ENCODE measurements around the gene DLL1.

Gene DLL1

GRCh38 chr6:170261643-170262488, 29.0 kb downstream of the DLL1 start:
- H3K27ac ChIP-seq (ENCODE audit: low read length), result no peak overlapping the region
- H3K27me3 ChIP-seq (ENCODE audit: insufficient read depth, low read length), result no peaks in the 10 kb centered on the region
- H3K9ac ChIP-seq (ENCODE audit: low read depth, low read length), result no peak overlapping the region
- no peak overlapping the region for H3K4me3 ChIP-seq (ENCODE audit: low read length)
- no peaks in the 10 kb centered on the region; the same call in 1 of the 2 replicates for H3K4me1 ChIP-seq (ENCODE audit: insufficient read depth, low read length)
- H3K9me3 ChIP-seq (ENCODE audit: insufficient read depth, low read depth, low read length), result no peaks in the 10 kb centered on the region
- no peaks in the 10 kb centered on the region for H3K36me3 ChIP-seq (ENCODE audit: insufficient read depth, low read depth, low read length)

GRCh38 chr6:170260686-170261085, 30.2 kb downstream of the DLL1 start:
- H3K9ac ChIP-seq (ENCODE audit: low read depth, low read length), result no peak overlapping the region
- H3K27ac ChIP-seq (ENCODE audit: low read length), result no peak overlapping the region
- H3K9me3 ChIP-seq (ENCODE audit: insufficient read depth, low read depth, low read length), result no peaks in the 10 kb centered on the region
- no peaks in the 10 kb centered on the region for H3K4me1 ChIP-seq (ENCODE audit: insufficient read depth, low read length)
- no peaks in the 10 kb centered on the region for H3K36me3 ChIP-seq (ENCODE audit: insufficient read depth, low read depth, low read length)
- no peaks in the 10 kb centered on the region for H3K27me3 ChIP-seq (ENCODE audit: insufficient read depth, low read length)
- no peak overlapping the region for H3K4me3 ChIP-seq (ENCODE audit: low read length)

- no peaks in the 10 kb centered on the region for H3K36me3 ChIP-seq (ENCODE audit: insufficient read depth, low read depth, low read length)
- no peaks in the 10 kb centered on the region for H3K27me3 ChIP-seq (ENCODE audit: insufficient read depth, low read length)
- no peaks in the 10 kb centered on the region for H3K4me1 ChIP-seq (ENCODE audit: insufficient read depth, low read length)
- no peak overlapping the region for H3K27ac ChIP-seq (ENCODE audit: low read length)
- H3K4me3 ChIP-seq (ENCODE audit: low read length), result no peak overlapping the region
- H3K9ac ChIP-seq (ENCODE audit: low read depth, low read length), result no peak overlapping the region
- H3K9me3 ChIP-seq (ENCODE audit: insufficient read depth, low read depth, low read length), result no peaks in the 10 kb centered on the region
Measured at GRCh38 chr6:170259278-170259677, 31.6 kb downstream of the DLL1 start.

GRCh38 chr6:170258407-170258806, 32.5 kb downstream of the DLL1 start:
- H3K9ac ChIP-seq (ENCODE audit: low read depth, low read length), result no peak overlapping the region
- H3K36me3 ChIP-seq (ENCODE audit: insufficient read depth, low read depth, low read length), result no peaks in the 10 kb centered on the region
- no peak overlapping the region for H3K4me3 ChIP-seq (ENCODE audit: low read length)
- H3K27ac ChIP-seq (ENCODE audit: low read length), result no peak overlapping the region
- H3K27me3 ChIP-seq (ENCODE audit: insufficient read depth, low read length), result no peaks in the 10 kb centered on the region
- no peaks in the 10 kb centered on the region for H3K9me3 ChIP-seq (ENCODE audit: insufficient read depth, low read depth, low read length)
- no peaks in the 10 kb centered on the region for H3K4me1 ChIP-seq (ENCODE audit: insufficient read depth, low read length)

- no peak overlapping the region for H3K27ac ChIP-seq (ENCODE audit: low read length)
- no peaks in the 10 kb centered on the region for H3K4me1 ChIP-seq (ENCODE audit: insufficient read depth, low read length)
Measured at GRCh38 chr6:170257376-170257775, 33.5 kb downstream of the DLL1 start.

GRCh38 chr6:170256641-170257040, 34.2 kb downstream of the DLL1 start:
- H3K27ac ChIP-seq (ENCODE audit: low read length), result no peak overlapping the region
- no peaks in the 10 kb centered on the region for H3K9me3 ChIP-seq (ENCODE audit: insufficient read depth, low read depth, low read length)

More at GRCh38 chr6:170257376-170257775, 33.5 kb downstream of the DLL1 start:
- Histone ChIP-seq H3K36me3 (ENCODE audit: insufficient read depth, low read depth, low read length) (no peaks in the 10 kb centered on the region), H3K4me3 (ENCODE audit: low read length) (no peak overlapping the region), H3K27me3 (ENCODE audit: insufficient read depth, low read length) (no peaks in the 10 kb centered on the region), H3K9ac (ENCODE audit: low read depth, low read length) (no peak overlapping the region), H3K9me3 (ENCODE audit: insufficient read depth, low read depth, low read length) (no peaks in the 10 kb centered on the region)

GRCh38 chr6:170255426-170256125, 35.3 kb downstream of the DLL1 start:
- Histone ChIP-seq H3K4me3 (ENCODE audit: low read length) (no peak overlapping the region), H3K36me3 (ENCODE audit: insufficient read depth, low read depth, low read length) (no peaks in the 10 kb centered on the region), H3K9me3 (ENCODE audit: insufficient read depth, low read depth, low read length) (no peaks in the 10 kb centered on the region), H3K4me1 (ENCODE audit: insufficient read depth, low read length) (no peaks in the 10 kb centered on the region), H3K9ac (ENCODE audit: low read depth, low read length) (no peak overlapping the region), H3K27ac (ENCODE audit: low read length) (no peak overlapping the region), H3K27me3 (ENCODE audit: insufficient read depth, low read length) (no peaks in the 10 kb centered on the region)

More at GRCh38 chr6:170256641-170257040, 34.2 kb downstream of the DLL1 start:
- H3K4me3 ChIP-seq (ENCODE audit: low read length), result no peak overlapping the region
- no peak overlapping the region for H3K9ac ChIP-seq (ENCODE audit: low read depth, low read length)
- no peaks in the 10 kb centered on the region for H3K4me1 ChIP-seq (ENCODE audit: insufficient read depth, low read length)
- H3K36me3 ChIP-seq (ENCODE audit: insufficient read depth, low read depth, low read length), result no peaks in the 10 kb centered on the region
- H3K27me3 ChIP-seq (ENCODE audit: insufficient read depth, low read length), result no peaks in the 10 kb centered on the region

- H3K4me3 ChIP-seq (ENCODE audit: low read length), result no peak overlapping the region
- H3K27me3 ChIP-seq (ENCODE audit: insufficient read depth, low read length), result no peaks in the 10 kb centered on the region
- no peak overlapping the region for H3K27ac ChIP-seq (ENCODE audit: low read length)
- no peaks in the 10 kb centered on the region for H3K36me3 ChIP-seq (ENCODE audit: insufficient read depth, low read depth, low read length)
- no peaks in the 10 kb centered on the region for H3K9me3 ChIP-seq (ENCODE audit: insufficient read depth, low read depth, low read length)
- no peak overlapping the region for H3K9ac ChIP-seq (ENCODE audit: low read depth, low read length)
- H3K4me1 ChIP-seq (ENCODE audit: insufficient read depth, low read length), result no peaks in the 10 kb centered on the region
Measured at GRCh38 chr6:170254315-170255213, 36.3 kb downstream of the DLL1 start.

GRCh38 chr6:170253910-170254269, 37.0 kb downstream of the DLL1 start:
- Histone ChIP-seq H3K27me3 (ENCODE audit: insufficient read depth, low read length) (no peaks in the 10 kb centered on the region), H3K27ac (ENCODE audit: low read length) (no peak overlapping the region), H3K9me3 (ENCODE audit: insufficient read depth, low read depth, low read length) (no peaks in the 10 kb centered on the region)

GRCh38 chr6:170253226-170253909, 37.5 kb downstream of the DLL1 start:
- no peak overlapping the region for H3K9ac ChIP-seq (ENCODE audit: low read depth, low read length)

More at GRCh38 chr6:170253910-170254269, 37.0 kb downstream of the DLL1 start:
- no peak overlapping the region for H3K9ac ChIP-seq (ENCODE audit: low read depth, low read length)
- H3K36me3 ChIP-seq (ENCODE audit: insufficient read depth, low read depth, low read length), result no peaks in the 10 kb centered on the region
- H3K4me1 ChIP-seq (ENCODE audit: insufficient read depth, low read length), result no peaks in the 10 kb centered on the region
- no peak overlapping the region for H3K4me3 ChIP-seq (ENCODE audit: low read length)

More at GRCh38 chr6:170253226-170253909, 37.5 kb downstream of the DLL1 start:
- no peaks in the 10 kb centered on the region for H3K27me3 ChIP-seq (ENCODE audit: insufficient read depth, low read length)
- no peak overlapping the region for H3K27ac ChIP-seq (ENCODE audit: low read length)
- H3K4me1 ChIP-seq (ENCODE audit: insufficient read depth, low read length), result no peaks in the 10 kb centered on the region
- H3K36me3 ChIP-seq (ENCODE audit: insufficient read depth, low read depth, low read length), result no peaks in the 10 kb centered on the region
- H3K4me3 ChIP-seq (ENCODE audit: low read length), result no peak overlapping the region
- no peaks in the 10 kb centered on the region for H3K9me3 ChIP-seq (ENCODE audit: insufficient read depth, low read depth, low read length)
